Measurements from ENCODE around the gene CDK6. TPM values are rescaled to one million over a fixed set of nuclear protein-coding genes. Genes with fewer than 3 reads are reported as not detected.

The CDK6 gene
- total RNA-seq, 3 donors from 2014 or later (not counting 1 experiment from before 2014, with no cell fraction given): 41.1 to 46.3 (median 45.1) TPM

- no peak for TF ChIP-seq CTCF (IDR thresholded peaks at IDR 0.05)
- WGBS (ENCODE audit: insufficient coverage): 67% methylated on average over 1 of the region's 2 CpGs
- Histone ChIP-seq H3K36me3 (ENCODE audit: control insufficient read depth, insufficient read depth, low read length) (no peaks in the 10 kb centered on the region), H3K9me3 (ENCODE audit: control insufficient read depth, insufficient read depth, low read length) (no peaks in the 10 kb centered on the region), H3K4me3 (ENCODE audit: low read length) (no peak overlapping the region), H3K4me1 (ENCODE audit: control insufficient read depth, insufficient read depth, low read length) (no peaks in the 10 kb centered on the region), H3K27me3 (ENCODE audit: control insufficient read depth, insufficient read depth, low read length) (no peaks in the 10 kb centered on the region), H3K27ac (ENCODE audit: low read length) (no peak overlapping the region)
- intact Hi-C loops (cut with micrococcal nuclease): no loop called here
- Mint-ChIP-seq H3K27me3 (ENCODE audit: low read depth in 2 of 2) (no peaks in the 10 kb centered on the region), H3K27ac (peak overlapping the region in 1 of 2 donors; percentile 66), H3K4me1 (peaks cover 22 to 23% of the 10 kb centered on the region in 2 donors), H3K4me3 (no peak overlapping the region), H3K36me3 (no peaks in the 10 kb centered on the region), H3K9me3 (no peaks in the 10 kb centered on the region)
- ATAC-seq: no peak
- DNase-seq: no peak
Observed at GRCh38 chr7:92808006-92808405, 28.4 kb downstream of the CDK6 start.

GRCh38 chr7:92806496-92806895, 29.9 kb downstream of the CDK6 start:
- no peaks in the 10 kb centered on the region for H3K27me3 ChIP-seq (ENCODE audit: control insufficient read depth, insufficient read depth, low read length)
- Mint-ChIP-seq H3K36me3 (no peaks in the 10 kb centered on the region), H3K4me1 (peaks cover 23 to 25% of the 10 kb centered on the region in 2 donors), H3K9me3 (no peaks in the 10 kb centered on the region), H3K4me3 (no peak overlapping the region), H3K27ac (no peak overlapping the region), H3K27me3 (ENCODE audit: low read depth in 2 of 2) (no peaks in the 10 kb centered on the region)
- no peak for TF ChIP-seq CTCF (IDR thresholded peaks at IDR 0.05)
- H3K36me3 ChIP-seq (ENCODE audit: control insufficient read depth, insufficient read depth, low read length): no peaks in the 10 kb centered on the region
- H3K27ac ChIP-seq (ENCODE audit: low read length): no peak overlapping the region
- no peaks in the 10 kb centered on the region for H3K9me3 ChIP-seq (ENCODE audit: control insufficient read depth, insufficient read depth, low read length)
- 93% methylated on average over 6 of the region's 6 CpGs for WGBS (ENCODE audit: insufficient coverage)
- no peak overlapping the region for H3K4me3 ChIP-seq (ENCODE audit: low read length)
- ATAC-seq: no peak
- H3K4me1 ChIP-seq (ENCODE audit: control insufficient read depth, insufficient read depth, low read length): no peaks in the 10 kb centered on the region
- no peak for DNase-seq
- intact Hi-C loops (cut with micrococcal nuclease): no loop called here

DNA sequence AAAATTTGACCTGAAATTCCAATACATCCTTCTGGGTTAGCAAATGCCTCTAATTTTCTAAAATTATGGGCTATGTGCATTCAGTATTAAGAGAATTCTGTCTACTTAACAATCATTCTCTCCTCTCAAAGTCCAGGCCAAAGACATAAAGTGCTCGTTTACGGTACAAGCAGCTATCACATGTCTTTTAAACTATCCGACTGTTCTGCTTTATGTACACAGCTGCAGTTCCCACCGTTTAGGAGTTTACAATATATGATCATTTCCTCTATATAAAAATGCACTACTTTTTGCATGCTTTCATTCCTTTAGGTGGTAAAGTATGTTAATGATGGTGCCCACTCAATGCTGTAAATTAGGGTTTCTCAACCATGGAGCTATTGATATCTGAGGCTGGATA, 34.0 kb downstream of the CDK6 start:
- Mint-ChIP-seq H3K4me1 (peaks cover 9 to 12% of the 10 kb centered on the region in 2 donors), H3K27ac (no peak overlapping the region), H3K36me3 (no peaks in the 10 kb centered on the region), H3K27me3 (ENCODE audit: low read depth in 2 of 2) (no peaks in the 10 kb centered on the region), H3K4me3 (no peak overlapping the region), H3K9me3 (no peaks in the 10 kb centered on the region)
- Histone ChIP-seq H3K27me3 (ENCODE audit: control insufficient read depth, insufficient read depth, low read length) (no peaks in the 10 kb centered on the region), H3K4me1 (ENCODE audit: control insufficient read depth, insufficient read depth, low read length) (no peaks in the 10 kb centered on the region), H3K4me3 (ENCODE audit: low read length) (no peak overlapping the region), H3K36me3 (ENCODE audit: control insufficient read depth, insufficient read depth, low read length) (no peaks in the 10 kb centered on the region), H3K9me3 (ENCODE audit: control insufficient read depth, insufficient read depth, low read length) (no peaks in the 10 kb centered on the region), H3K27ac (ENCODE audit: low read length) (no peak overlapping the region)
- DNase-seq: no peak
- TF ChIP-seq CTCF (IDR thresholded peaks at IDR 0.05): no peak
- no peak for ATAC-seq
- intact Hi-C loops (cut with micrococcal nuclease): no loop called here
- WGBS (ENCODE audit: insufficient coverage): 87% methylated on average over 3 of the region's 4 CpGs

DNA sequence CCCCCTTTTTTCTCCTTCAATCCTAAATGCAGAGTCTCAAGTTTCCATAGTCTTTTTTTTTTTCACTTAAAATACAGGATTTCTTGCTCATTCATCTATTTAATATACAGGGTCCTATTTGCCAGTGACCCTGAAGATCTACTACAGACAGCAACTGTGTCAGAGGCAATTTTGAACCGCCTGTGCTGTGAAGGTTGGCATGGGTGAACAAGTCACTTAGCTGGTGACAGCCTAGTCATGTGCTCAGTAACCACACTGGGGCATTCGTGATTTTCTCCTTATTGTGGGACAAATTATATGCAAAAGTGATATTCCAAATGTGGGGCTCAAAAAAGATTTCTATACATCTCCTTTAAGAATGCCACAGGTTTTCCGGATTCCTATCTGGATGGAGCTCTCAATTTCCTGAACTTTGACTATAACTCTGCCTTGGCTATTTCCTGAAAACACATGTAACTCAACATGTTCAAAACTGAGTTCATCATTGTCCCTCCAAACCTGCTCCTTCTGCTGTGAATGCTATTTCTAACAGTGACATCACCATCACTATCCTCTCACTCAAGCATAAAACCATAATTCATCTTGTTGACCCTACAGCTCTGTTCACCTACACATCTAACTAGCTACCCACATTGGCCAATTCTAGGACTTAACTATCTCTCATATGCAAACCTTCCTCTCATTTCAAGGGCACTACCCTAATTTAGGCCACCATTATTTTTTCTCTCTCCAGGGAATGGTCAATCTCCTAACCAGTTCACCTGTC, 36.7 kb downstream of the CDK6 start:
- Mint-ChIP-seq H3K27ac (no peak overlapping the region), H3K9me3 (no peaks in the 10 kb centered on the region), H3K4me3 (no peak overlapping the region), H3K36me3 (no peaks in the 10 kb centered on the region), H3K4me1 (peaks cover 9 to 12% of the 10 kb centered on the region in 2 donors), H3K27me3 (ENCODE audit: low read depth in 2 of 2) (no peaks in the 10 kb centered on the region)
- ATAC-seq (no peak), DNase-seq (no peak)
- H3K4me1 ChIP-seq (ENCODE audit: control insufficient read depth, insufficient read depth, low read length): no peaks in the 10 kb centered on the region
- H3K27ac ChIP-seq (ENCODE audit: low read length): no peak overlapping the region
- no peaks in the 10 kb centered on the region for H3K36me3 ChIP-seq (ENCODE audit: control insufficient read depth, insufficient read depth, low read length)
- no peaks in the 10 kb centered on the region for H3K9me3 ChIP-seq (ENCODE audit: control insufficient read depth, insufficient read depth, low read length)
- 66% methylated on average over 3 of the region's 3 CpGs for WGBS (ENCODE audit: insufficient coverage)
- TF ChIP-seq CTCF (IDR thresholded peaks at IDR 0.05): no peak
- intact Hi-C loops (cut with micrococcal nuclease): no loop called here
- no peaks in the 10 kb centered on the region for H3K27me3 ChIP-seq (ENCODE audit: control insufficient read depth, insufficient read depth, low read length)
- no peak overlapping the region for H3K4me3 ChIP-seq (ENCODE audit: low read length)
